GM06990 (cell line): ENCODE results near the gene DNAI1.

Experiments
- DNase-seq: peaks from one replicate; pipeline ENCODE4 v3.0.0-alpha.2; 2011; ENCODE audit not compliant: insufficient read length; ENCODE audit errors: extremely low read depth
- H3K27me3 ChIP-seq: replicated peaks from 2 replicates; pipeline ENCODE4 v1.6.0; 2011; ENCODE audit warnings: low read length; ENCODE audit not compliant: control insufficient read depth, insufficient read depth
- H3K36me3 ChIP-seq: 2 replicates; pipeline ENCODE4 v1.5.1; 2011; ENCODE audit warnings: low read length; ENCODE audit not compliant: control insufficient read depth, insufficient read depth
- H3K4me3 ChIP-seq: replicated peaks from 2 replicates; pipeline ENCODE4 v1.5.1; 2011; ENCODE audit warnings: low read depth, mild to moderate bottlenecking, control low read depth, low read length
- TF ChIP-seq, protein P1 (sequence below): IDR thresholded peaks from 2 replicates; pipeline ENCODE4 v1.5.1; 2011; ENCODE audit warnings: low read length, control low read depth, mild to moderate bottlenecking, inconsistent platforms; ENCODE audit not compliant: insufficient read depth, poor library complexity, severe bottlenecking

The DNAI1 gene

DNA sequence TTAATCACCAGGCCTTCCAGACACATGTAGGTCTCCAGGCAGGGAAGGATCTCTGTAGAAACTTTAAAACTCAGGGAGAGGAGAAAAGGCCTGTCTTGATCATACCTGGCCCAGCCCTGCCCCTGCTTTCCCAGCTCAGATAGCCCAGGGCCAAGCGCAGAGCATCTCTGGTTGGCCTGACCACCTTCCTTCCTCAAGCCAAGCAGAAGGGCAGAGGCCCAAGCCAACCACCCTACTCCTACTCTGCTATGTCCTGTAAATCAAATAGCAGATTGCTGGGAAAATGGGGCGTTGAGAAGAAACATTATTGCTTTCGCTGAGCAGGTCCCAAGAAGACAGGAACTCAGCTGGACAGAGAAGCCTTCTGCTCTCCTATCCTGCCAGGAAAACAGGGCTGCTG is 49.9 kb downstream of the DNAI1 start:
- TF ChIP-seq, protein P1, sequence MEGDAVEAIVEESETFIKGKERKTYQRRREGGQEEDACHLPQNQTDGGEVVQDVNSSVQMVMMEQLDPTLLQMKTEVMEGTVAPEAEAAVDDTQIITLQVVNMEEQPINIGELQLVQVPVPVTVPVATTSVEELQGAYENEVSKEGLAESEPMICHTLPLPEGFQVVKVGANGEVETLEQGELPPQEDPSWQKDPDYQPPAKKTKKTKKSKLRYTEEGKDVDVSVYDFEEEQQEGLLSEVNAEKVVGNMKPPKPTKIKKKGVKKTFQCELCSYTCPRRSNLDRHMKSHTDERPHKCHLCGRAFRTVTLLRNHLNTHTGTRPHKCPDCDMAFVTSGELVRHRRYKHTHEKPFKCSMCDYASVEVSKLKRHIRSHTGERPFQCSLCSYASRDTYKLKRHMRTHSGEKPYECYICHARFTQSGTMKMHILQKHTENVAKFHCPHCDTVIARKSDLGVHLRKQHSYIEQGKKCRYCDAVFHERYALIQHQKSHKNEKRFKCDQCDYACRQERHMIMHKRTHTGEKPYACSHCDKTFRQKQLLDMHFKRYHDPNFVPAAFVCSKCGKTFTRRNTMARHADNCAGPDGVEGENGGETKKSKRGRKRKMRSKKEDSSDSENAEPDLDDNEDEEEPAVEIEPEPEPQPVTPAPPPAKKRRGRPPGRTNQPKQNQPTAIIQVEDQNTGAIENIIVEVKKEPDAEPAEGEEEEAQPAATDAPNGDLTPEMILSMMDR: no peak
- no peak for DNase-seq
- no peak overlapping the region for H3K4me3 ChIP-seq
- peaks cover 8% of the 10 kb centered on the region for H3K27me3 ChIP-seq
- H3K36me3 ChIP-seq: no peaks in the 10 kb centered on the region

DNA sequence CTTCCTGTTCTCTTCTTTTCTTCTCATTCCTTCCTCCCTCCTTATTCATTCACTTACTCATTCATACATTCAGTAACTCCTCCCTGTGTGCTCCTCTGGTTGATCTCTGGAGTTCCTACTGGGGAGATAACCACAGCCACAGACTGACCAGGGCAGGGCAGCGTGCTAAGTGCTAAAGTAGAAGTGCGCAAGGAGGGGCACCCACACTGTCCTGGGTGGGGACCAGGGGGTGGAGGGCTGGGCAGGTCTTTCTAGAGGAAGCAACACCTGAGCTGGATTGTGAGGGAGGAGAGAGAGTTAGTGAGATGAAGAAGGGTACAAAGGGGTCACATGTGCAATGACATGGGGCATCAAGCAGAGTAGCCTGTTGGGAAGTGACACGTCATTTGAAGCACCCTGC is 50.3 kb downstream of the DNAI1 start:
- no peak overlapping the region for H3K4me3 ChIP-seq
- H3K36me3 ChIP-seq: no peaks in the 10 kb centered on the region
- no peak for DNase-seq
- TF ChIP-seq, protein P1: no peak
- H3K27me3 ChIP-seq: peaks cover 8% of the 10 kb centered on the region

GRCh38 chr9:34510497-34511468 is 52.2 kb downstream of the DNAI1 start:
- Histone ChIP-seq H3K27me3 (peaks cover 5% of the 10 kb centered on the region), H3K36me3 (no peaks in the 10 kb centered on the region), H3K4me3 (no peak overlapping the region)
- TF ChIP-seq, protein P1: no peak
- no peak for DNase-seq

- H3K4me3 ChIP-seq: no peak overlapping the region
- H3K36me3 ChIP-seq: no peaks in the 10 kb centered on the region
- H3K27me3 ChIP-seq: peaks cover 3% of the 10 kb centered on the region
- DNase-seq: no peak
- TF ChIP-seq, protein P1: no peak
Measured at GRCh38 chr9:34512131-34513078, 53.8 kb downstream of the DNAI1 start.

GRCh38 chr9:34513567-34514214 is 55.1 kb downstream of the DNAI1 start:
- TF ChIP-seq, protein P1: no peak
- peaks cover 3% of the 10 kb centered on the region for H3K27me3 ChIP-seq
- DNase-seq: no peak
- H3K4me3 ChIP-seq: no peak overlapping the region
- H3K36me3 ChIP-seq: no peaks in the 10 kb centered on the region
